Measurements from ENCODE around the gene RASA2. TPM values are rescaled to one million over a fixed set of nuclear protein-coding genes. Genes with fewer than 3 reads are reported as not detected.

RASA2 gene
- total and polyA plus RNA-seq, 2 of the 8 experiments (the other 6 are each of a cell fraction or from before 2014, with no cell fraction given): 3.5 to 15.9 TPM

DNA sequence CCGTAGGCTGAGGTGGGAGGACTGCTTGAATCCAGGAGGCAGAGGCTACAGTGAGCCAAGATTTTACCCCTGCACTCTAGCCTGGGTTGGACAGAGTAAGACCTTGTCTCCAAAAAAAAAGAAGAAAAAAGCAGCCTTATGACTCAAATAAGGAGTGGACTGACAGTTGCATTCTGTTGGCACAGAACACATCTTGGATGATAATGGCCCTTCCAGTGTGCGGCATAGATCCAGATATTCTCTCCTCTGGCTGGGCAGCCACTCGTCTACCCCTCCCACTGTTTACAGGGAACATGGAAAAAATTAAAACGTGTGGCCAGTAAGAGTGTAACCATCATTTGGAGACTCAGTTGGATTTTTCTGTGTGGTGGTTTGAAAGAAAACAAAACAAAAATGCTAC is 132.6 kb downstream of the RASA2 start (continued):
- no peak for TF ChIP-seq RAD21 (IDR thresholded peaks at IDR 0.05 in 1 of 2, conservative IDR thresholded peaks at IDR 0.05 in 1 of 2; ENCODE audit: low read depth in 2 of 2, low read length in 2 of 2)
- no peak for TF ChIP-seq TCF12 (IDR thresholded peaks at IDR 0.05; ENCODE audit: low read depth, low read length)

Measured in H1 (cell line).